A673 (cell line): Measurements from ENCODE around the gene BTRC. TPM values are rescaled to one million over a fixed set of nuclear protein-coding genes. Genes with fewer than 3 reads are reported as not detected.
A peak's percentile ranks its signal among the peaks of the same experiment; 100 is the strongest.

ENCODE experiments used
- BruUV-seq: library from RNA; stranded (reverse); fragments of 400-500 nt; replicated peaks from 2 replicates; lab custom pipeline; 2021; lab: Mats Ljungman, UMichigan
- CTCF ChIA-PET: fragments of 300-600 bp; sonication (Branson Sonifier 250); formaldehyde crosslinking; loops from one replicate; lab custom pipeline; 2022; ENCODE audit warnings: antibody characterized with exemption; lab: Charles Lee
- POLR2A ChIA-PET: fragments of 300-600 bp; sonication (Branson Sonifier 250); formaldehyde crosslinking; loops from one replicate; lab custom pipeline; 2022; ENCODE audit warnings: antibody characterized with exemption; ENCODE audit not compliant: low non-redundant PET; lab: Charles Lee
- DNase-seq: peaks from one replicate; pipeline ENCODE4 v3.0.0-alpha.2; 2015; ENCODE audit warnings: low spot score
- H3K27ac ChIP-seq: fragments of 200-600 bp; sonication (generic); 2 replicates; pipeline ENCODE4 v1.5.1; 2016; ENCODE audit warnings: mixed run types, low read depth, mild to moderate bottlenecking, mixed read lengths, antibody characterized with exemption, low read length; ENCODE audit not compliant: poor library complexity, severe bottlenecking
- H3K27me3 ChIP-seq: fragments of 200-600 bp; sonication (generic); replicated peaks from 2 replicates; pipeline ENCODE4 v1.6.1; 2017; ENCODE audit warnings: mixed run types, low read depth, mild to moderate bottlenecking, mixed read lengths, antibody characterized with exemption, low read length; ENCODE audit not compliant: insufficient read depth, poor library complexity
- H3K36me3 ChIP-seq: fragments of 200-600 bp; sonication (generic); 2 replicates; pipeline ENCODE4 v1.6.1; 2016; ENCODE audit warnings: mixed run types, mild to moderate bottlenecking, mixed read lengths, antibody characterized with exemption, low read length; ENCODE audit not compliant: insufficient read depth, poor library complexity, severe bottlenecking
- H3K4me1 ChIP-seq: fragments of 200-600 bp; sonication (generic); 2 replicates; pipeline ENCODE4 v1.6.1; 2017; ENCODE audit warnings: mixed run types, mild to moderate bottlenecking, mixed read lengths, antibody characterized with exemption, low read length; ENCODE audit not compliant: insufficient read depth, poor library complexity, severe bottlenecking
- H3K4me3 ChIP-seq: fragments of 200-600 bp; sonication (generic); 2 replicates; pipeline ENCODE4 v1.5.1; 2016; ENCODE audit warnings: low read depth, mixed run types, mild to moderate bottlenecking, mixed read lengths, low read length; ENCODE audit not compliant: poor library complexity, severe bottlenecking
- H3K9me3 ChIP-seq: fragments of 200-600 bp; sonication (generic); 2 replicates; pipeline ENCODE4 v1.6.1; 2016; ENCODE audit warnings: mixed run types, low read depth, mild to moderate bottlenecking, mixed read lengths, antibody characterized with exemption, low read length; ENCODE audit not compliant: poor library complexity, severe bottlenecking
- EZH2 ChIP-seq: fragments of 200-600 bp; sonication (generic); IDR thresholded peaks from 2 replicates; pipeline ENCODE4 v1.6.1; 2017; ENCODE audit warnings: borderline replicate concordance, low read depth, mild to moderate bottlenecking, mixed read lengths, antibody characterized with exemption, low read length; ENCODE audit not compliant: poor library complexity, severe bottlenecking
- intact Hi-C: fragments of 100-400 bp; cut with micrococcal nuclease; formaldehyde crosslinking; loops from one replicate; pipeline ENCODE4 v1.10.0; 2022; ENCODE audit not compliant: unreplicated experiment
- total RNA-seq: library from RNA; stranded (reverse); gene quantifications from 2 replicates; pipeline ENCODE4 v1.2.3, GENCODE V29; 2021
- TF ChIP-seq, protein P1 (sequence below): fragments of 300-800, 200-600 bp; sonication (generic); conservative IDR thresholded peaks from 2 replicates; pipeline ENCODE4 v1.5.1; 2017; ENCODE audit warnings: low read depth, mild to moderate bottlenecking, antibody characterized with exemption, low read length, moderate library complexity, mixed read lengths

BTRC gene
- total RNA-seq, 1 experiment from 2014 or later, result 22.6 TPM

DNA sequence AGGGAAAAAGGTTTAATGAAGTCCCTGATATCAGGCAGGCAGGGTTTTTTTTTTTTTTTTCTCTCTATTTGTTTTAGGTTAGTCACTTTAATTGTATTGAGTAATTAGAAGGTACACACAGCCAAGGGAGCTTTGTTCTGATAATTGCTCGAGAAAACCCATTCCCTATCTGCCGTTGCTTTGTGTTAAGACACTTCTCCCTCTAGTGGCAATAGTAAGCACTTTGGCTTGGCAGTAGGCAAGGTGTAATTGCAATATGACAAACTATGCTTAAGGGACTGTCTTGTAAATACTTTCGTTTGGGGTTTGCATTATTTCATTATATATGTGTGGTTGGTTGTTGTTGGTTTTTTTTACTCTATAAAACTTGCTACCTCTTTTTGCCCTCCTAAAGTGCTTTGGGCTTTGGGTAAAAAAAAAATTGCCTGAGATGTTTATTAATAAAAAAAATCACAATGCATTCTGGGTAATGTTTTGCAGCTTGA, 113.4 kb downstream of the BTRC start:
- DNase-seq, result peak; percentile 79
- intact Hi-C loops, result no loop called here
- no peak for TF ChIP-seq EZH2
- TF ChIP-seq, protein P1, sequence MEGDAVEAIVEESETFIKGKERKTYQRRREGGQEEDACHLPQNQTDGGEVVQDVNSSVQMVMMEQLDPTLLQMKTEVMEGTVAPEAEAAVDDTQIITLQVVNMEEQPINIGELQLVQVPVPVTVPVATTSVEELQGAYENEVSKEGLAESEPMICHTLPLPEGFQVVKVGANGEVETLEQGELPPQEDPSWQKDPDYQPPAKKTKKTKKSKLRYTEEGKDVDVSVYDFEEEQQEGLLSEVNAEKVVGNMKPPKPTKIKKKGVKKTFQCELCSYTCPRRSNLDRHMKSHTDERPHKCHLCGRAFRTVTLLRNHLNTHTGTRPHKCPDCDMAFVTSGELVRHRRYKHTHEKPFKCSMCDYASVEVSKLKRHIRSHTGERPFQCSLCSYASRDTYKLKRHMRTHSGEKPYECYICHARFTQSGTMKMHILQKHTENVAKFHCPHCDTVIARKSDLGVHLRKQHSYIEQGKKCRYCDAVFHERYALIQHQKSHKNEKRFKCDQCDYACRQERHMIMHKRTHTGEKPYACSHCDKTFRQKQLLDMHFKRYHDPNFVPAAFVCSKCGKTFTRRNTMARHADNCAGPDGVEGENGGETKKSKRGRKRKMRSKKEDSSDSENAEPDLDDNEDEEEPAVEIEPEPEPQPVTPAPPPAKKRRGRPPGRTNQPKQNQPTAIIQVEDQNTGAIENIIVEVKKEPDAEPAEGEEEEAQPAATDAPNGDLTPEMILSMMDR, result peak; percentile 91
- H3K4me3 ChIP-seq, result no peak overlapping the region
- no peaks in the 10 kb centered on the region for H3K36me3 ChIP-seq
- H3K9me3 ChIP-seq, result no peaks in the 10 kb centered on the region
- H3K27ac ChIP-seq, result no peak overlapping the region
- ChIA-PET POLR2A (no interaction called here), CTCF (interaction anchor here (0.6 to 1.5 kb wide), 13 partner anchors 10 to 315 kb away, joined by 3 to 9 read pairs (median 5); no protein-coding TSS in a partner anchor)
- no TSS peak for BruUV-seq
- no peaks in the 10 kb centered on the region for H3K4me1 ChIP-seq
- no peaks in the 10 kb centered on the region for H3K27me3 ChIP-seq

DNA sequence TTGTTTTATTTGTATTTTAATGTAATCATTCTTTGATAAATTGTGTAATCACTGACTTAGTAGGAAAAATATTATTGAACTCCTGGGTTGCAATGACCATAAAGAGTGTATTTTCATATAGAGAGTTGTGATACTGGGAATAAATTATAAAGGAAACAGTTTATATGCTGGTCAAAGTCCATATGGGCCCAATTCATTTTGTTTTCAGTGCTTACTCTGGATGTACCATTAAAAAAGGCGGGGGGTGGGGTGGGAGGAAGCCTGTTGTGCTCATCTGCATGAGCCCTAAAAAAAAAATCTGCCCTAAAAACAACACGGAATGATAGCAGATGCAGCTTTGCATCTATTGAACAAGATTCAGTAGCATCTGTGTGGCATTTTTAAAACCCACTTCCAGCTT, 114.2 kb downstream of the BTRC start:
- POLR2A ChIA-PET, result interaction anchor here (0.7 kb wide), 1 partner anchor 488 kb away, joined by 17 read pairs; no protein-coding TSS in a partner anchor
- intact Hi-C loops, result no loop called here
- TF ChIP-seq, protein P1, result no peak
- TF ChIP-seq EZH2, result no peak
- CTCF ChIA-PET, result interaction anchor here (0.6 to 1.5 kb wide), 2 partner anchors 108 to 167 kb away, joined by 4 to 5 read pairs; no protein-coding TSS in a partner anchor
- H3K36me3 ChIP-seq, result no peaks in the 10 kb centered on the region
- no TSS peak for BruUV-seq
- no peaks in the 10 kb centered on the region for H3K9me3 ChIP-seq
- H3K27me3 ChIP-seq, result no peaks in the 10 kb centered on the region
- DNase-seq, result no peak
- no peaks in the 10 kb centered on the region for H3K4me1 ChIP-seq
- no peak overlapping the region for H3K27ac ChIP-seq
- no peak overlapping the region for H3K4me3 ChIP-seq

DNA sequence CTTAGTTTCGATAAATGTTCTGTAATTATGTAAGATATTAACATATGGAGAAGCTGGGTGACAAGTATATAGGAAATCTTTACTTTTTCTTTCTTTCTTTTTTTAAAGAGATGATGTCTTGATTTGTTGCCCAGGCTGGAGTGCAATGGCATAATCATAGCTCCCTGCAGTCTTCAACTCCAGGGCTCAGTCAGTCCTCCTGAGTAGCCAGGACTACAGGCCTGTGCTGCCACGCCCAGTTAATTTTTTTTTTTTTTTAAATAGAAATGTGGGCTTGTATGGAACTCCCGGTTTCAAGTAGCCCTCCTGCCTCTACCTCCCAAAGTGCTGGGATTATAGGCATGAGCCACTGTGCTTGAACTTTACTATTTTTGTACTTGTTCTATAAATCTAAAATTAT, 122.4 kb downstream of the BTRC start:
- ChIA-PET CTCF (no interaction called here), POLR2A (interaction anchor here (0.6 kb wide), 1 partner anchor 270 kb away, joined by 4 read pairs; no protein-coding TSS in a partner anchor)
- no peak for DNase-seq
- H3K4me3 ChIP-seq, result no peak overlapping the region
- no peak overlapping the region for H3K27ac ChIP-seq
- H3K4me1 ChIP-seq, result no peaks in the 10 kb centered on the region
- H3K9me3 ChIP-seq, result no peaks in the 10 kb centered on the region
- TF ChIP-seq EZH2, result no peak
- TF ChIP-seq, protein P1, result no peak
- intact Hi-C loops, result no loop called here
- BruUV-seq, result no TSS peak
- no peaks in the 10 kb centered on the region for H3K36me3 ChIP-seq
- no peaks in the 10 kb centered on the region for H3K27me3 ChIP-seq
